ENCODE measurements around the gene SLC39A12. TPM values are rescaled to one million over a fixed set of nuclear protein-coding genes. Genes with fewer than 3 reads are reported as not detected.

SLC39A12 gene
- under 0.01 TPM in 1 of 2 replicates, not detected in the other for total RNA-seq

DNA sequence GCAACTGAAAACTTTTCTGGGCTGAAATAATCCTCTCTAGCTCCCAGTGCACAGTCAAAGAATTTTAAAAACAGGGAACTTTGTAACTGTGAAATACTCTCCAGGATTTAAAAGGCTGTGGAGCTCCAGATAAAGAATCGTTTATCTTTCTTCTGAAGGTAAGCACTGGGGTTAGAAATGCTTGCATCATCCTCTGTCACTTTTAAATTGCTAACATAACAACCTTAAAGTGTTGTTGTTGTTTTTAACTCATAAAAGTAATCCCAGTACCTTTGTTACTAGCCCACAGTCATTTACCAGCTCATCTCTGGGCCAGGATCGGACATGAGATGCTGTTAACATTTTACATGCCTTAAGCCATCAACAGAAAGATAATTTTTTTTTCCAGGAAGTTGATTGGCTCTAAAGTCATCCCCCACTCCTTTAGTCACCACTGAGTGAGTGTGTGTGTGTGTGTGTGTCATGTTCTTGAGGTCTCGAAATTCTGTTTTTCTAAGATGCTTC, at the start of gene SLC39A12:
TSS of gene SLC39A12 (plus strand) at position 51 of the 504 bp plus-strand sequence. CDS start 1,359 bp downstream, outside the sequence.

Other genes with a start within 250 kb of the SLC39A12 start
- gene TMEM236, start 199.7 kb upstream of the SLC39A12 start, total RNA-seq, result 0.22 and 0.26 TPM in 2 replicates
- 0.26 and 0.76 TPM in 2 replicates for gene MRC1, start 142.6 kb upstream of the SLC39A12 start, total RNA-seq
- 1.0 and 2.6 TPM in 2 replicates for gene CACNB2, start 188.5 kb downstream of the SLC39A12 start, total RNA-seq